Endometrial microvascular endothelial cells (primary cell): Measurements from ENCODE around the gene USP22. TPM values are rescaled to one million over a fixed set of nuclear protein-coding genes. Genes with fewer than 3 reads are reported as not detected.

Experiments
- in situ Hi-C: cut with HindIII; loops from 2 replicates; pipeline ENCODE4 v1.10.0; 2017; ENCODE audit warnings: low sequenced_read_pairs, low pct_unique_long_range_greater_than_20kb; ENCODE audit errors: inconsistent ontology term
- total RNA-seq: library from RNA; depleted of rRNA; stranded (reverse); fragments of >200 nt; gene quantifications from one replicate; pipeline ENCODE4 v1.2.3, GENCODE V29; 2015; ENCODE audit errors: inconsistent ontology term

The USP22 gene
- total RNA-seq, 1 donor from 2014 or later: 183 TPM

GRCh38 chr17:21005803-21006202, 37.0 kb downstream of the USP22 start:
- in situ Hi-C loops: no loop called here

DNA sequence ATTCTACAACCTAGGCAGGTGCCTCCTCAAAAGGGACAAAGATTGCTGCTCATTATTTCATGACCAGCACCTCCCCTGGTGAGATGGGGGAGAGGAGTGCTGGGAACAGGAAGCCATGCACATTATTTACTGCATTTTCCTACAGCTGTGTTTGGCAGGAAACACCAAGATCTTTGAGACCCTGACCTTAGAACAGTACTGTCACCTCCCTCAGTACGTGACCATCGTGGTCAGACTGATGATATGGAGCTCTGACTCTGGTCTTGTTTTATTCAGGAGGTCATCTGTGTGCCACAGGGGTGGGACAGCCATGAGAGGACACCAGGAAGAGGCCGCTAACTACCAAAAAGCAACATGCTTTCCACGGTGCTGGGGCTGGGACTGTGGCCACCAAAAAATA, 37.4 kb downstream of the USP22 start:
- in situ Hi-C loops: no loop called here

GRCh38 chr17:21004016-21004930, 38.5 kb downstream of the USP22 start:
- in situ Hi-C loops: no loop called here

DNA sequence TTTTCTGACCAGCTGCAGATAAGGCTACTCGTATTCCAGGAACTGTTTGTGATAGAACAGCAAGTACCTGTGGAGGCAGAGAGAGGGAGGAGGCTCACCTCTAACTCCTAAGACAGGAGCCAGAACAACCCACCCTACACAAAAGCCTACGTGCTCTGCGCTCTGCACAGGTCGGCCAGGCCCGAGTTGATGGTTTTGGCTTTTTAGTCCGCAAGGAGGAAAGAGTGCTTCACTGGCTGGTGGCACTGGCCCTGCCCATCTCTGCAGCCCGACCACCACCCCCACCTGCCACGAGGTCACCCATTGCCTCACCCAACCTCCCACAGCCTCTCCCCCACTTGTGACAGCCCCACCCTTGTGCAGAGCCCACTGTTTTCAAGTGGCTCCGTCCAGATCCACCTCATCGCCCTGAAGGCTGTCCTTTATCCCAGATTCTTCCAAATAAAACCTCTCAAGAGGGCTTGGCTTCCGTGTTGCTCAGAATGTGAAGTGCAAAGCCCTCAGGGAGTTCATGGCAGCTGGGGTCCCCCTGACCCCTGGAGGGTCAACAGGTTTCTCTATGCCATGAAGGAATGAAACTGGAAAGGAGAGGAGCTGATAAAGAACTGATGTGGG, 39.7 kb downstream of the USP22 start:
- in situ Hi-C loops: no loop called here

DNA sequence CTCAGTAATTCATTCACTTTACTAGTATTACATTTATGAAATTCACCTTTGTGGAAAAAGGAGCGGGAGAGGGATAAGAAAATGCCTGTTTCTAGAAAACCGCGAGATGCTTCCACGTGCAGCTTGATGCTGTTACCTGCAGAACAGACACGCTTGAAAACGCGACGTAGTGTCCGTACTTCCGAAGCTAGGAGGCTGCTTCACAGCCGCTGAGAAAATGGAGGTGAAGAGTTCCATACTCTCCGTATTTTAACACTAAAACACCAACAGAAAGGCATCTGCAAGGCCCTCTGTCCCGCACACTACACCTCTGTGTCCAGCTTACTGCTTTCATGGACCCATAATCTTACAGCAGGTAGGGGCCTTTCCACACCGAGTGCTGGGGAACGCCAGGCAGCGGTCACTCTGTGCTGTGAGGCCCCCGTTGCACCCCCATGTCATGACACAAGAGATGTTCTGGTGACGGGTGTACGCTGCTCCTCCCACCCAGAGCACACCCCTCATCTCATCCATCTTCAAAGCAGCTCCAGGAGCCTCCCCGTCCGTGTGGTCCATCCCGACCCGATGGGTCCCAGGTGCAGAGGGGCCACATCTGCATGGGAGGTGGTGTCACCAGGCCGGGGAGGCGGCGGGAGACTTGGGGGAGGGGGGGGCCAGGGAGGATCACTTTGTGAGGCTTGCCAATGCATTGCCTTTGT, 40.4 kb downstream of the USP22 start:
- in situ Hi-C loops: no loop called here

DNA sequence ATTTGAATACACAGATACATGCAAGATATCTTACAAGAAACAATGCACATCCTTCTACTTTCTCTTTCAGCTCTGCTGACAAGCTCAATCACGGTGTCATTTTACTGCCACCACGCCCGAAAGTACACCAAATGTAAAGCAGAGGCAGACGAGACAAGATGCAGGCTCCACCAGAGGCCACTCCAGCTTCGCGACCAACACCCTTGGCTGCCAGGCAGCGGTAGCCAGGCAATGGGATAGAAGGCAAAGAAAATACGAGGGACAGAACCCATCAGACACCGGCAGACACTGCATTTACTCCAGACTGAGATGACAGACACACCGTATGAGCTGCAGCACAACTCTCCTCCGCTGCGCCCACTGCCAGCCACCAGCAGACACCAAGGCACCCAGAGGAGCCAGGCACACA, 41.0 kb downstream of the USP22 start:
- in situ Hi-C loops: no loop called here

GRCh38 chr17:21001111-21001812, 41.5 kb downstream of the USP22 start:
- in situ Hi-C loops: no loop called here

GRCh38 chr17:20999841-21000532, 42.8 kb downstream of the USP22 start:
- in situ Hi-C loops: no loop called here

GRCh38 chr17:20999044-20999573, 43.7 kb downstream of the USP22 start:
- in situ Hi-C loops: no loop called here

DNA sequence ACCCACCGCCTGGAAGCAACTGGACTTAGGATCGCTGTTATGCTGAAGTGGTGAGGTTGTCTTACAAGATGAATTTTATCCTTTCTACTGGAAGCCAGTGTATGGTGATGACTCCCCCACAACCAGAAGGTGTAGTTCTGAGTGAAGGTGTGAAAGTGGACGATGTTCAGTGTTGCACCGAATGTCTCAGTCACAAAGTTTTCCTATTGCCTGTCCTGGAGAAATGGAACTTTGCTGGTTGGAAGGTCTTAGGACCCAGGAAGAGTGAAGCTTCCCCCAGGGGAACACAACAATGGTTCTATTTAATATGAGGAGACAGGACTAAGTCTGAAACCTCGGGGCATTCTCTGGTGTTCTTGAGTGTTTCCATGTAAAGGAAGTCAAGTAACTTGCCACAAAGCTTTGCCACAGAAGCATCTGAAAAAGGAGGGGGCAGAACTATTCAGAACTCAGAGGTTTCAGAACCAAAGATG, 44.2 kb downstream of the USP22 start:
- in situ Hi-C loops: no loop called here

GRCh38 chr17:20997711-20998570, 44.9 kb downstream of the USP22 start:
- in situ Hi-C loops: no loop called here

DNA sequence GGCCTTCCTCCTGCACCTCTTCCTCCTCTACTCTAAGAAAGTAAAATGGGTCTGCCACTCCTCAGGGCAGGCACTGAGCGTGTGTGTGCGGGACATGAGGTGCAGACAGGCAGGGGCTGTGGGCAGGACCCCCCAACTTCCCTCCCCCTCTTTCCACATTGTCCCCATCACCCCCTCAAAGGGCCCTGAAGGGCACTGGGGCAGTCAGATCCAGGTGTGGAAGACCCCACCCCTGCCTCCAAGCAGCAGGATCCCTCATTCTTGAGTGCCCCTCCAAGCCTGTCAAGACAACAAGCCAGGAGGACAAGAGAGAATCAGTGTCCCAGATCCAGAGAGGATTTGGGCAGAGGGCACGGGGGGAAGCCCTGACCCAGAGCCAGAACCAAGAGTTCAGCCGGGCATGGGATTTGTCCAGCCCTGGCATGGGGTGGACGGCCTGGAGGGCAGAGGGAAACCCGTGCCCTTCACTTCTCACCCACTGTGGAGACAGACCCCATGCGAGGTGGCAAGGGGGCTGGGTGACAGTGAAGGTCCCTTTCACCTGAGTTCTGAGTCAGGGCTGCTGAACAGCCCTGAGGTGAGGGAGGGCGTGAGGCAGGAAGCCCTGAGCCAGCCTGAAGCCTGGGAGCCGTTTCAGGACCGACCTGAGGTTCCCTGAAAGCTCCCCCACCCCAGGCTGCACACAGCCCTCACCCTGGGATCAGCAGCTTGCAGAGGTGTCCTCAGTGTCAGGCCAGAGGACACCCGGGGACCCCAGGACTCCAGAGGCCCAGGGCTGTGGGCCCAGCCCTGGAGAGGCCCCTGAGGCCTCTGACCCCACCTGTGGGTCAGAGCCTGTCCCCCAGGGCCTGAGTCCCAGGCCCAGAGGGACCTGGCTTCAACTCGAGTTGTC, 45.8 kb downstream of the USP22 start:
- in situ Hi-C loops: no loop called here

DNA sequence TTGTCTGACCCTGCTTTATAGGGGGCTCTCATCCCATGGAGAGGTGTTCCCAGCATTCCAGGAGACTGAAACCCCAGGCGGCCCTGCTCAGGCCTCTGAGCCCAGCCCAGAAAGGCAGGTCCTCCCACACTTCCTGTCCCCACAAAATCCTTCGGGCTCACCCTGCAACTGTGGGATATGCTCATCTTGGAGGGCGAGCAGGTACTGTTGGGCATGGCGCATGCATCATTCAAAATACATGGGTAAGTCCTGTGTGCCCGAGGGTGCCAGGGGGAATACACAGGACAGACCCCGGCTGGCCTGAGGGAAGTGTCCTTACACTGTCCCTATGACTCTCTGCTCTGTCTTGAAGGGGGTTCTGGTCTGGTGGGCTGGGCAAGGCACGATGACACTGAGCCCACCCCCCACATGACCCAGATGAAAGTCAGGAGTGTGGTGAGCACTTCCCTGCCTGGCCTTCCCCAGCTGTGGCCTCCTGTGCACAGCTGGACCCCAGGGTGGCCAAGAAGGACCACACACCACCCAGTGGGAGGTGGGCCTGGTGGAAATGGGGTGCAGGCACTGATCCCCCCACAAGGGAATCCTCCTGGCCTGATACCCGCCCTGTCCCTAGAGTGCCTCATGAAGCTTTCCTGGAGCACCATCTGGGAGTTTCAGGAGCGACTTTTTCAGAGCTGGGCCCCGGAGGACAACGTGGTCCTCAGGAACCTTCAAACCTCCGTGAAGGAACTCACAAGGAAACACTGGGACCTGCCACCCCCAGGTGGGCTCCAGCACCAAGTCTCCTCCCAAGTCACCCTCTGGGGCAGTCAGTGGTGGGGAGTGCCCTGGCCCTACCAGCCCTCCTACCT, 46.7 kb downstream of the USP22 start:
- in situ Hi-C loops: no loop called here

- in situ Hi-C loops: no loop called here
Observed at GRCh38 chr17:20995164-20995872, 47.5 kb downstream of the USP22 start.

DNA sequence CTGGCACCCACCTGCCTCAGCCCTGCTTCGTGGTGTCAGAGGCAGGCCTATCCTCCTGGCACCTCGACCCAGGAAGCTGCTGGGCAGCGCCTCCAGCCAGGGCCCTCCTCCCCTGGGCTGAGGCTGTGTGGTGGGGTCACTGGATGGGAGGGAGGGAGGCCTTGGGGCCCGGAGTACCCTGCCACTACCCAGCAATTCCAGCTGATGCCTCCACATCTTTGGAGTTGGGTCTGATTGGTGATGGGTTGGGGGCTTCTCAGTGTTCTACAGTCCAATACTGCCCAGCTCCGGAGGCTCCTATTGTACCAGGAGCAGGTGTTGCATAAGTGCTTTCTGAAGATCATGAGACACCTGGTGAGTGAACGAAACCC, 48.0 kb downstream of the USP22 start:
- in situ Hi-C loops: no loop called here
